Transverse colon (tissue), 4 donors: Measurements from ENCODE around the gene SASH1.

Source experiments
- CTCF ChIP-seq, 5 experiments: fragments of 200-600 bp in 3 of 5; fragments of 450-650 bp in 2 of 5; sonication (generic) in 3 of 5; IDR thresholded peaks; 1 replicate in 2 of 5; 2 replicates in 3 of 5; pipeline ENCODE4 v1.5.1; 2016 to 2017; ENCODE audit warnings: antibody characterized with exemption in 5 of 5, inconsistent platforms in 3 of 5, mild to moderate bottlenecking in 2 of 5, moderate library complexity in 1 of 5
- EP300 ChIP-seq: sonication (generic); formaldehyde crosslinking; IDR thresholded peaks from one replicate; pipeline ENCODE4 v1.6.1; 2017; ENCODE audit warnings: antibody characterized with exemption, low read depth
- POLR2A ChIP-seq: fragments of 450-650 bp; IDR thresholded peaks from one replicate; pipeline ENCODE4 v1.6.1; 2016; ENCODE audit warnings: antibody characterized with exemption, mild to moderate bottlenecking, moderate library complexity
- POLR2AphosphoS5 ChIP-seq, 3 donors: sonication (generic); formaldehyde crosslinking; IDR thresholded peaks; one replicate each; pipeline ENCODE4 v1.6.1; 2016; ENCODE audit warnings: antibody characterized with exemption in 3 of 3

GRCh38 chr6:148503703-148504102 lies 161.1 kb downstream of the SASH1 start:
- no peak for TF ChIP-seq CTCF (IDR thresholded peaks at IDR 0.05)
- no peak for TF ChIP-seq POLR2AphosphoS5 (IDR thresholded peaks at IDR 0.05)
- no peak for TF ChIP-seq POLR2A
- TF ChIP-seq EP300 = no peak
